Lower leg skin (tissue), 3 donors: ENCODE data around the gene RUNX1.

Experiments
- CTCF ChIP-seq, 3 donors: fragments of 450-650 bp; IDR thresholded peaks; one replicate each; pipeline ENCODE4 v1.5.1; 2016; ENCODE audit warnings: antibody characterized with exemption in 3 of 3, mild to moderate bottlenecking in 3 of 3, moderate library complexity in 2 of 3
- POLR2A ChIP-seq, 2 donors: fragments of 450-650 bp; IDR thresholded peaks; one replicate each; pipeline ENCODE4 v1.6.1; 2016 to 2017; ENCODE audit warnings: antibody characterized with exemption in 2 of 2, mild to moderate bottlenecking in 1 of 2, moderate library complexity in 1 of 2

DNA sequence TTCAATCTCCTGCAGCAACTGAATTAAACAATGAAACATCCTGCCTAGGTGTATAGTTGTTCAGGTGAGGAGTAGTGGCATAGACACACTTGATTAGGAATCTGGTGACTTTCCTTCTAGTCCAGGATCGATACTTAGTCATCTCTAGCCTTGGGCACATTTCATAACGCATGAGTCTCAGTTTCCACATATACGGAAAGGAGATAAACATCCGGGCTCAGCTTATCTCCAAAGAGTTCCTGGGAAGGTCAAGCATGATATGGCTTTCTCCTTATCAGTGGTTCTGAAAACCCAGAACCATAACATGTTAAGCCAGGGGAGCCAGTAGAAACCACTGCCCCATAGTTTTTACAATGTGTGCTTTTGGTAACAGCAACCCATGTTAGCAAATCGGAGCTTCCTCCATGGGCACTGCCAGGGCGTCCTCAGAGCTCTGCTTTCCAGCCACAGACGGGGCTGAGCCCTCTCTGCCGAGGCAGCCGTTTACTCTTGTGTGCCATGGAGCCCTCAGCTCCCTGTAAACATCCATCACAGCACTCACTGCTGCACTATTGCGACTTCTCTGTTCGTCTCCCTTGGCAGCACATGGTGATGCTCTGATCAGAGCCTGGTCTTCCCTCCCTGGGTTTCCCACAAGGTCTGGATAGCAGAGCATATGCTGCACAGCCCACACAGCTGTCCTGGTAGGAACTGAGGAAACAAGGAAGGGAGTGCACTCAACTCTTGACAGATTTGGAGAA is 34.6 kb downstream of the RUNX1 start:
- TF ChIP-seq CTCF (IDR thresholded peaks at IDR 0.05) (no peak), POLR2A (IDR thresholded peaks at IDR 0.05) (no peak)
